ENCODE data around the gene HBQ1.

GRCh38 chr16:167122-167690, 13.1 kb upstream of the HBQ1 start:
- TF ChIP-seq CTCF (IDR thresholded peaks at IDR 0.05; ENCODE audit: low read depth, low read length): no peak
- TF ChIP-seq POLR2A (IDR thresholded peaks at IDR 0.05; ENCODE audit: extremely low read depth, insufficient read length): no peak

Data from NB4 (cell line).